GM23248 (cell line): ENCODE data around the gene DAB1.

Experiments
- EZH2 ChIP-seq: fragments of 200-600 bp; sonication (generic); IDR thresholded peaks from 2 replicates; pipeline ENCODE4 v1.6.1; 2018; ENCODE audit warnings: antibody characterized with exemption, mild to moderate bottlenecking; ENCODE audit not compliant: insufficient read depth, poor library complexity, severe bottlenecking
- EZH2phosphoT487 ChIP-seq: fragments of 200-600 bp; sonication (generic); IDR thresholded peaks from 2 replicates; pipeline ENCODE4 v1.6.1; 2018; ENCODE audit warnings: antibody characterized with exemption, moderate library complexity, mild to moderate bottlenecking, low read depth; ENCODE audit not compliant: insufficient read depth

DNA sequence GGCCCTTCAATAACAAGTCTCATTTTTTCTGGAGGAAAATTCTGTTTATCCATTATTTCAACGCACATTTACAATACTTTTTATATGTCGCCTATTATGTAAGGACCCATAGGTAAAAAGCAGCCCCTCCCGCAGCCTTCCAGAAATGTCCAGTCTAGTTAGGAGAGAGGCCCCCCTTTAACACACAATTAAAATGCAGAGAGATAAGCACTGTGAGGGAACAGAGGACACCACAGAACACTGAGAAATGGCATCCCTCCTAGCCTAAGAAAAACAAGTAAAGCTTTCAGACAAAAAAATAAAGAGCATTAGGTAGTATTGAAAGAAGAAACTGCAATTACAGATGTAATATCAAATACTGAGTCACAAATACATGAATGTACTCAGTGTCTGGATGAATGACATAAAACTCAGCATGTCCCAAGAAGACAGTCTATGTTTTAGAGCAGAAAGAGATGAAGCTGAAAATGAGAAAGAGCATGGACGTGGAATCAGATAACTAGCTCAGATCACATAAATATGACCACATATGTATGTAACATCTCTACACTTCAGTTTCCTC is 62.9 kb downstream of the DAB1 start:
- TF ChIP-seq EZH2 (no peak), EZH2phosphoT487 (no peak)
